HG03066 (cell line): ENCODE data around the gene CHAD.
A peak's percentile ranks its signal among the peaks of the same experiment; 100 is the strongest.

Experiments
- ATAC-seq: cut with Tn5 transposase; IDR thresholded peaks from one replicate; pipeline ENCODE4 v1.9.1; 2021; ENCODE audit warnings: low read depth; ENCODE audit not compliant: unreplicated experiment

CHAD gene

GRCh38 chr17:50495217-50495823 is 26.6 kb upstream of the CHAD start:
- ATAC-seq = no peak

- no peak for ATAC-seq
Measured at GRCh38 chr17:50493744-50494143, 25.1 kb upstream of the CHAD start.

- no peak for ATAC-seq
Measured at GRCh38 chr17:50492214-50492613, 23.5 kb upstream of the CHAD start.

GRCh38 chr17:50491505-50491904 is 22.8 kb upstream of the CHAD start:
- no peak for ATAC-seq

- no peak for ATAC-seq
Measured at GRCh38 chr17:50488880-50489279, 20.2 kb upstream of the CHAD start.

GRCh38 chr17:50487213-50488096 is 18.8 kb upstream of the CHAD start:
- no peak for ATAC-seq

- no peak for ATAC-seq
Measured at GRCh38 chr17:50484386-50485155, 15.9 kb upstream of the CHAD start.

GRCh38 chr17:50483266-50483665 is 14.6 kb upstream of the CHAD start:
- ATAC-seq = no peak

- no peak for ATAC-seq
Measured at GRCh38 chr17:50482516-50482915, 13.8 kb upstream of the CHAD start.

- ATAC-seq = no peak
Measured at GRCh38 chr17:50482110-50482509, 13.4 kb upstream of the CHAD start.

GRCh38 chr17:50481648-50482047 is 13.0 kb upstream of the CHAD start:
- ATAC-seq = no peak

- ATAC-seq = no peak
Measured at GRCh38 chr17:50480854-50481490, 12.3 kb upstream of the CHAD start.

- no peak for ATAC-seq
Measured at GRCh38 chr17:50480142-50480764, 11.6 kb upstream of the CHAD start.

- peak; percentile 45 for ATAC-seq
Measured at GRCh38 chr17:50479522-50480141, 11.0 kb upstream of the CHAD start.

- ATAC-seq = peak; percentile 81
Measured at GRCh38 chr17:50478391-50479381, 10.0 kb upstream of the CHAD start, which contains the start of gene RSAD1. TSS of gene RSAD1 (plus strand) at chr17:50478860. CDS start at chr17:50478885, 25 bp downstream.

- ATAC-seq = no peak
Measured at GRCh38 chr17:50477976-50478375, 9.3 kb upstream of the CHAD start.

GRCh38 chr17:50476545-50477315 is 8.1 kb upstream of the CHAD start:
- no peak for ATAC-seq
